ENCODE measurements around the gene DDX52.

Gene DDX52

GRCh38 chr17:37574427-37574826 is 68.8 kb downstream of the DDX52 start:
- no peak for FAIRE-seq

- no peak for FAIRE-seq
These were observed 71.6 kb downstream of the DDX52 start for GRCh38 chr17:37571674-37572073.

GRCh38 chr17:37570527-37571093 is 72.6 kb downstream of the DDX52 start:
- FAIRE-seq = no peak

- no peak for FAIRE-seq
These were observed 74.7 kb downstream of the DDX52 start for GRCh38 chr17:37568350-37569053.

GRCh38 chr17:37567538-37567937 is 75.7 kb downstream of the DDX52 start:
- FAIRE-seq = no peak

GRCh38 chr17:37567137-37567536 is 76.1 kb downstream of the DDX52 start:
- no peak for FAIRE-seq

GRCh38 chr17:37564252-37564651 is 79.0 kb downstream of the DDX52 start:
- FAIRE-seq = no peak

- FAIRE-seq = no peak
These were observed 81.1 kb downstream of the DDX52 start for GRCh38 chr17:37562016-37562745.

Data from endometrium (tissue), 2 donors.